Heart right ventricle (tissue), 16 donors: Measurements from ENCODE around the gene BTG3. TPM values are rescaled to one million over a fixed set of nuclear protein-coding genes. Genes with fewer than 3 reads are reported as not detected.

Experiments
- ATAC-seq, 8 donors: fragments of 200-7000 bp; cut with Tn5 transposase; one replicate each; pipeline ENCODE4 v1.9.1; 2020; ENCODE audit warnings: mild to moderate bottlenecking in 8 of 8, moderate library complexity in 8 of 8, moderate number of reproducible peaks in 1 of 8
- DNase-seq, 2 donors: peaks; one replicate each; pipeline ENCODE4 v3.0.0-alpha.2; 2020
- H3K27ac ChIP-seq, 10 donors: fragments of 200-600 bp; sonication (generic) in 2 of 10; one replicate each; pipeline versions ENCODE4 v1.5.0 to v1.8.0; 2020 to 2022; ENCODE audit warnings: mild to moderate bottlenecking in 3 of 10
- H3K27me3 ChIP-seq, 7 donors: fragments of 200-600 bp; one replicate each; pipeline ENCODE4 v1.8.0; 2021 to 2022; ENCODE audit warnings: mild to moderate bottlenecking in 2 of 7
- H3K36me3 ChIP-seq, 9 donors: fragments of 200-600 bp; sonication (generic) in 1 of 9; one replicate each; pipeline versions ENCODE4 v1.5.0 to v1.8.0; 2020 to 2022; ENCODE audit warnings: mild to moderate bottlenecking in 2 of 9
- H3K4me1 ChIP-seq, 9 donors: fragments of 200-600 bp; sonication (generic) in 1 of 9; one replicate each; pipeline versions ENCODE4 v1.5.0 to v1.8.0; 2020 to 2022; ENCODE audit warnings: mild to moderate bottlenecking in 4 of 9
- H3K4me3 ChIP-seq, 10 donors: fragments of 200-600 bp; sonication (generic) in 2 of 10; one replicate each; pipeline versions ENCODE4 v1.5.0 to v1.8.0; 2020 to 2022; ENCODE audit warnings: mild to moderate bottlenecking in 7 of 10, moderate library complexity in 2 of 10
- H3K9me3 ChIP-seq, 11 donors: fragments of 200-600 bp in 10 of 11; sonication (generic) in 2 of 11; one replicate each; pipeline versions ENCODE4 v1.5.0 to v1.8.0; 2013 to 2022; ENCODE audit warnings: mild to moderate bottlenecking in 2 of 11, control low read depth in 1 of 11, moderate library complexity in 1 of 11
- CTCF ChIP-seq, 9 donors: fragments of 200-600 bp; sonication (generic) in 2 of 9; IDR thresholded peaks; one replicate each; pipeline versions ENCODE4 v1.5.0 to v1.8.0; 2021 to 2022; ENCODE audit warnings: antibody characterized with exemption in 9 of 9, mild to moderate bottlenecking in 5 of 9, moderate library complexity in 1 of 9
- WGBS, 2 donors: extraction: QIAGEN DNeasy Blood & Tissue Kit; methylation state at CpG; one replicate each; pipeline ENCODE4 v1.1.7; 2013; ENCODE audit warnings: inconsistent platforms in 1 of 2; 5-methylcytosine and 5-hydroxymethylcytosine counted together
- intact Hi-C, 10 donors: fragments of 100-400 bp; cut with DNase I; formaldehyde crosslinking; loops; one replicate each; pipeline versions ENCODE4 v1.11.1 to v1.14.2; 2022
- polyA plus RNA-seq, 2 donors: library from polyadenylated mRNA; stranded (reverse); fragments of 200-250 nt; gene quantifications; one replicate each; pipeline ENCODE4 v1.2.3, GENCODE V29; 2013
- total RNA-seq, 10 donors: library from RNA; stranded (reverse); fragmentation: NEBNext Ultra II Directional in 3 of 10; extraction: Animal tissue kit (Norgen Biotek cat#: 25700) in 3 of 10; gene quantifications; one replicate each; pipeline versions ENCODE4 v1.2.1 to v1.2.4, GENCODE V29; 2021 to 2023
- donor health status: Arrhythmogenic right ventricular cardiomyopathy.
- donor health status: ischemic (EF 13 %, LVEDD 7.1; RV severe dilation, severe dysfunction).
- donor health status: healthy with polysubstance abuse.
- donor health status: DM: no; HTN: yes; CAD: no.
- donor health status: DM: no; HTN: no; CAD: no.
- donor health status: ischemic (EF 25% LVEDD 6.9; RV normal size, moderate dysfunction).
- donor health status: ischemic (EF 25% LVEDD 5.7; RV mildly dilated, moderate dysfunction).
- donor health status: healthy.
- donor health status: DM: yes; HTN: yes; CAD: no.
- donor health status: Ischemic cardiomyopathy.
- donor health status: ischemic (EF 35%, LVEDD 5.7; RV mildly dilated, moderate dysfunction).
- donor health status: nonischemic (EF 11% LVEDD 7.7; RV severe dilation, severe dysfunction).
- donor health status: DM: yes; HTN: yes; CAD: no.
- donor health status: PGD.
- donor health status: ischemic (EF 29% LVEDD 5.4; RV normal size, mild dysfunction).
- donor health status: nonischemic (EF 23%, LVEDD 6.1; RV moderate dilation, normal function).

BTG3 gene
- total and polyA plus RNA-seq, 12 donors, result 2.4 to 13.2 (median 5.5) TPM

GRCh38 chr21:17578162-17578561, 34.5 kb downstream of the BTG3 start:
- Histone ChIP-seq H3K27ac (no peak overlapping the region), H3K9me3 (no peaks in the 10 kb centered on the region), H3K4me1 (peaks cover 0 to 8% (median 0%) of the 10 kb centered on the region in 9 donors), H3K27me3 (no peaks in the 10 kb centered on the region), H3K4me3 (no peak overlapping the region), H3K36me3 (no peaks in the 10 kb centered on the region)
- DNase-seq (no peak), ATAC-seq (no peak)
- intact Hi-C loops, result loop anchor here in 1 of 10 donors (10.0 kb wide), 1 partner anchor 173 kb away; no protein-coding TSS in a partner anchor
- 92 to 95% methylated on average over 2 of the region's 2 CpGs for WGBS, 2 donors
- no peak for TF ChIP-seq CTCF (IDR thresholded peaks at IDR 0.05)

- H3K27me3 ChIP-seq, result no peaks in the 10 kb centered on the region
- no peak for TF ChIP-seq CTCF (IDR thresholded peaks at IDR 0.05)
- H3K4me3 ChIP-seq, result no peak overlapping the region
- no peak overlapping the region for H3K27ac ChIP-seq
- 79 to 93% methylated on average over 1 of the region's 1 CpG for WGBS, 2 donors
- H3K36me3 ChIP-seq, result no peaks in the 10 kb centered on the region
- no peak for DNase-seq
- peaks cover 0 to 8% (median 0%) of the 10 kb centered on the region in 9 donors for H3K4me1 ChIP-seq
- no peaks in the 10 kb centered on the region for H3K9me3 ChIP-seq
- ATAC-seq, result no peak
- intact Hi-C loops, result loop anchor here in 1 of 10 donors (10.0 kb wide), 1 partner anchor 173 kb away; no protein-coding TSS in a partner anchor
These were observed 35.0 kb downstream of the BTG3 start for GRCh38 chr21:17577701-17578100.

GRCh38 chr21:17576080-17576835, 36.4 kb downstream of the BTG3 start:
- Histone ChIP-seq H3K4me1 (peaks cover 0 to 8% (median 0%) of the 10 kb centered on the region in 9 donors), H3K36me3 (no peaks in the 10 kb centered on the region), H3K27me3 (no peaks in the 10 kb centered on the region), H3K4me3 (no peak overlapping the region), H3K9me3 (no peaks in the 10 kb centered on the region), H3K27ac (no peak overlapping the region)
- no peak for DNase-seq
- TF ChIP-seq CTCF (IDR thresholded peaks at IDR 0.05), result no peak
- WGBS, 2 donors, result 73 to 75% methylated on average over 5 of the region's 5 CpGs
- intact Hi-C loops, result loop anchor here in 1 of 10 donors (10.0 kb wide), 1 partner anchor 171 kb away; no protein-coding TSS in a partner anchor
- no peak for ATAC-seq

GRCh38 chr21:17575076-17575475, 37.6 kb downstream of the BTG3 start:
- WGBS, 2 donors, result 89 to 94% methylated on average over 5 of the region's 5 CpGs
- H3K36me3 ChIP-seq, result no peaks in the 10 kb centered on the region

More at GRCh38 chr21:17575076-17575475, 37.6 kb downstream of the BTG3 start:
- H3K27ac ChIP-seq, result no peak overlapping the region
- no peaks in the 10 kb centered on the region for H3K9me3 ChIP-seq
- intact Hi-C loops, result loop anchor here in 1 of 10 donors (10.0 kb wide), 1 partner anchor 170 kb away; no protein-coding TSS in a partner anchor
- DNase-seq (no peak), ATAC-seq (no peak)
- no peak for TF ChIP-seq CTCF (IDR thresholded peaks at IDR 0.05)
- H3K27me3 ChIP-seq, result no peaks in the 10 kb centered on the region
- no peak overlapping the region for H3K4me3 ChIP-seq
- H3K4me1 ChIP-seq, result peaks cover 0 to 8% (median 0%) of the 10 kb centered on the region in 9 donors
